HG03159 (cell line): Measurements from ENCODE around the gene COL23A1.

ENCODE experiments used
- ATAC-seq: cut with Tn5 transposase; IDR thresholded peaks from one replicate; pipeline ENCODE4 v1.9.1; 2021; ENCODE audit warnings: mild to moderate bottlenecking, moderate library complexity; ENCODE audit not compliant: unreplicated experiment

The COL23A1 gene

DNA sequence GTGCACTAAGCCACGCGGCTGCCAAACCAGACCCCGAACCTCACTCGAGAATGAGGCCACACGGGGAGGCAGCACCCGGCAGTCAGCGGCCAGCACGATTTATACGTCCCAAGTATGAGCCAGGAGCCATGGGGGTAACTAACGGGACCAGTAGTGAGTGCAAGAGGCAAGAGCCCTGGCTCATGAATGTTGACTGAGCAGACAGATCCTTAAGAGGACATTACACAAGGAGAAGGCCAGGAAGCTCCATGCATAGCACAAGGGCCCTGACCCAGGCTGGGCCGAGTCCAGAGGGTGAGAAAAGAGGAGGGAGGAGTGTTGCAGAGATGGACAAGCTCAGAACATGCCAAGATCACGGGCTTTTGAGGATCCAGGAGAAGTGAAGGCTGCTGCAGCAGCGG lies 299.0 kb downstream of the COL23A1 start:
- no peak for ATAC-seq

DNA sequence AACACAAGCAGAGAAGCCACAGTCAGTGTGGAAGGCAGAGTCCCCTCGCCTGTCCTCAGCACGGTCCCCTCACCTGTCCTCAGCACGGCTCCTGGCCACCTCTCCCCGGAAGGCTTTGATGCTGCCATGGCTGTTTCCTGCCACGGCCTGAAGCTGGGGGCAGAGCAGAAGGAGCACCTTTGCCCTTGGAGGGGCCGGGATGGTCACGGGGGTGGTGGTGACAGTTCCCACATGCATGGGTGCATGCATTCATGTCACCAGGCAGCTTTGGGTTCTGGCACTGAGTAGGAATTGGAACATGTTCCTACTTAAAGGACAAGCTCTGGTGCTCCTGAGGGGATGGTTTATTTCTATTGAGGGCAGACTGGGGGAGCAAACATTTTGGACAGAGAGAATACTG lies 299.8 kb downstream of the COL23A1 start:
- no peak for ATAC-seq

DNA sequence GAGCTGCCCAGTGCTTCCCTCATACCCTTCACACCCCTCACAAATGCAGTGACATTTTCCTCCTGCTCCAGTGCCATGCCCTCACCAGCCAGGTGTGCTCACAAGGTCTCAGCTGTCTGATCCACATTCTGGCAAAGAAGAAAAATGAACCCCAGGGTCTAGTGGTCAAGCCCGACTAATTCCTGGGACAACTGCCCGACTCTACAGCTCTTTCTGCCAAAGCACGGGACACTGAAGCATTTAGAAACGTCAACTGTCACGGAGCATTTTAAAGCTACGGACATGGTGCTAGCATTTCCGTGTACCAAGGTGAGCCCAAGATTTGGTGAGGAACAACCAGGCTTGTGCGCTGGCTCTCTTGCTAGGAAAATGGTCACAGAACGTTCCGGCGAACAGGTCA lies 300.8 kb downstream of the COL23A1 start:
- no peak for ATAC-seq

GRCh38 chr5:178288401-178289368 lies 301.5 kb downstream of the COL23A1 start:
- no peak for ATAC-seq

DNA sequence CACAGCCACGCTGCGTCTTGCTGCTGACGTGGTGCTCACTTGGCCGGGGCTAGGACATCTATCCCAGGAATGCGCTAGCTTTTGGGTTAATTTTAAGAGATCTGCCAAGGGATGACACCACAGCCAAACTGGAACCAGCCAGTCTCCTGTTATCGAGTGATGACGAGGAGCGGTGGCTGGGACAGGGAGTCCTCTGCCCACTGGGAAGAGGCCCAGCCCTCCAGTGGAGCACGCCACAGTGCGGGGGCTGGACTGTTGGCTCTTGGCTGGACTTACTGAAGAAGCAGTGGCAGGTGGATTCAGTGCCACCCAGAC lies 302.4 kb downstream of the COL23A1 start:
- no peak for ATAC-seq

DNA sequence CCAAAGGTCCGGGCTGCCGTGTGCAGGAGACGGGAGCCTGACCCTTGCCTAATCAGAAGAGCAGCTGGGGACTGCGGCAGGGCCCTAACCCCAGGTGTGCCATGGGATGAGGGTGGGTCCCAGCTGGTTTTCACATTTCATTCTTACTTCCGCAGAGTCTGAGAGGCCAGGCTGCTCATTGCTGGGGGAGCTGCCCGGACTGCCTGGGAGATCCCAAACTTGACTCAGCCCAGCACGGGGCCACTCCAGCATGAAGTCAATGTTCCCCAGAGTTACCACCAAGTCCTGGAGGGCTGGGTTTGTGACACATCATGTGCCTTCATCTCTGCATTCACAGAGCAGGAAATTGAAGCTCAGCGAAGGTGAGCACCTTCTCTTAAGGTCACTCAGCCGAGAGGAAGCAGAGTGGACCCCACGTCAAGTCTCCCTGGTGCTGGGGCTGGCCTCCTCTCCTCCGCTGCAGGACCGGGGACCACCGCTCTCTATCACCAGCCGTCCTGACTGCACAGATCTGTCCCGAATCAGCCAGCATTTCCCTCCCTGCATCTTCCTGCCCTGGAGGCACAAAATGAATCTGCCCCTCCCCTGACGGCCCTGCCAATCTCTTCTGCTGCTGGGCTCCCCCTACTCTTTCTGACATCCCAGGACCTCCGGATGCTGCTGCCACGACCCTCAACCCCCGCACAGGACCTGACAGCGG lies 303.0 kb downstream of the COL23A1 start:
- no peak for ATAC-seq

DNA sequence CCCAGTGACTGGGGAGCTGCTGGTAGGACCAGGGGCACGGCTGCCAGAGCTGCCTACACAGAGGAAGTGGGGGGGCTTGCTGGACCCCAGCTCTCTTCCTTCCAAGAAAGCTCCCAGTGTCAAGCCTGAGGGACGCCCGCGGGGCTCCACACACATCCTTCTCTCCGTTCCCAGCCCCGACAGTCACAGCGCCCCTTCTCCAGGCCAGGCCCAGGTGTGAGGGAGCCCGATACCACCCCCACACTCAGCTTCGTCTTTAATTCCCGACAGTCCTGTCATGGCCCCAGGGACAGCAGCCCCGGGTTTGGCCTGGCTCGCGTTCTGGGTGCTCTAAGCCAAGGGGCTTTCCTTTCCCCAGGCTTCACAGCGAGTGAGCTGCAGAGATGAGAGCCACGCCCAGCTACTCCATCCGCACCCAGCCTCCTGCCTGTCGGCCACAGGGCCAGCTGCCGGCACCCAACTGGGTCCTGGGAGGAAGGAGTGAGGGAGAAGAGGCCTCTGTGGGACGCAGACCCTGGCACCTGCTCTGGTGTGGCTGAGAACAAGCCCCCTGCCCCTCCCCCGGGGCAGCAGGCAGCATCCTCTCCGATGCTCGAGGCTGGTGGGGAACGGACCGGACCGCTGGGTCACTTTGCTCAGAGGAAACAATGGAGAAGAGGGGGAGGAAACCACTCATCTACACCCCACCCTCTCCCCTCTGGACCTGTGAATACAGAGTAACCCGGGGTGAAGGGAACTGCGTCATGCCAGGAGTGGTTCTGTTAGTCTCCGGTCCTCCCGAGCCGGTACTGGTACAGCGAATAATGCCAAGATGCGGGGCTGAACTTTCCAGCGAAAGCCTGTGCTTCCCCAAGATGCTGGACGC lies 303.7 kb downstream of the COL23A1 start:
- no peak for ATAC-seq

GRCh38 chr5:178285399-178286225 lies 304.6 kb downstream of the COL23A1 start:
- ATAC-seq: no peak

GRCh38 chr5:178284996-178285395 lies 305.2 kb downstream of the COL23A1 start:
- no peak for ATAC-seq

DNA sequence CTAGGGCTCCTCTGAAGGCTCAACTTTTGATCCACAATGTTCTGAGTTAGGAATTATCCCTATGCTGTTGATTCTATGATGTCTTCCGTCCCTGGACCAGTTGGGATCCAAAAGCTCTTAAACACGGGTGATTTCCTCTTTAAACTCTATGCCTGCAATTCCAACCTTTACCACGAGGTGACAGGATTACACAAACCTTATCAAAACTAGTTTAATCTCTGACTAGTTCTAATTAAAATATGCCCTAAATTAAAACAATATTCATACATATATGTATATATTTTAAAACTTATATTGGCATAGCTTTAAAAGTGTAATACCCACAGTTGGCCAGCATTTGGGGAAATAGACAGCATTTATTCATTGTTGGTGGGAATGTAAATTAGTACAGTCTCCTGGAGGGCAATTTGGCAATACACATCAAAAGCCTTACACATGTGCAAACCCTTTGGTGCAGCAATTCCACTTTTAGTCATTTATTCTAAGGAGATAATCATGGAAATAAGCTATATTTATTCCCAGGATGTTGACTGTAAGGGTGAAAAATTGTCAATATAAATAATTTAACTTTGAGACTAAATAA lies 306.0 kb downstream of the COL23A1 start:
- ATAC-seq: no peak

- ATAC-seq: no peak
These were observed 306.7 kb downstream of the COL23A1 start for GRCh38 chr5:178283520-178283919.

DNA sequence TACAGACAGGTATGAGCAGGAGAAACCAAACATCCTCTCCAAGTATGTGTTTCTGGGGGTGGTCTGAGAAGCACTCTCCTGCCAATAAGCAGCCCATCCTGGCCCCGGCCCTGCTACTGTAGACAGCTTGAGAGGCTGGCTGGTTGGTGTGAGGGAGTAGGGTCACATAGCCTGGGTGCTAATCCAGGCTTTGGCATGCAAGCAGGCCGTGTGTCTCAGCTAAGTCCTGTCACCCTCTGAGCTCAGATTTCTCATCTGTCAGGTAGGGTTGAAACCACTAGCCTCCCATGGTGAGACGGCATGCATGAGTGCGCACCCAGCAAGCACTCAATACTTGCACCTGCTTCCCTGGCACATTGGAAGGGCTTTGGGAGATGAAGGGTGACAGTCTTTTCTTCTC lies 307.8 kb downstream of the COL23A1 start:
- ATAC-seq: no peak

DNA sequence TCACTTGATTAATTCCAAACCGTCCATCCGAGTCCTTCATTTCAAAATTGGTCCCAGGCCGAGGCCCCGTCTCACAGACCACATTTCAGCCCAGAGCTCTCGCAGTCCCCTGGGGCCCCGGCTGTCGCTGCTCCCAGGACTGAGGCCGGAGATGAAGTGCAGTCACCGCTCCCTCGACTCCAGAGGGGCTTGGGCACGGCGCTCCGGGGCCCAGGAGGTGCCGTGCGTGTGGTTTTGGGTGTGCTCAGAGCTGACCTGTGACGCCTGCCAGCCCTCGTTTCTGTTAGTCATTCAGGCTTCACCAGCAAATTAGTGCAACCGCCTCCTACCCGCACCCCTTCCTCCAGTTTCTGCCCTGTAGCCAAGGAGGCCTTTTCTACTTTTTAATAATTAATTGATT lies 308.9 kb downstream of the COL23A1 start:
- ATAC-seq: no peak

DNA sequence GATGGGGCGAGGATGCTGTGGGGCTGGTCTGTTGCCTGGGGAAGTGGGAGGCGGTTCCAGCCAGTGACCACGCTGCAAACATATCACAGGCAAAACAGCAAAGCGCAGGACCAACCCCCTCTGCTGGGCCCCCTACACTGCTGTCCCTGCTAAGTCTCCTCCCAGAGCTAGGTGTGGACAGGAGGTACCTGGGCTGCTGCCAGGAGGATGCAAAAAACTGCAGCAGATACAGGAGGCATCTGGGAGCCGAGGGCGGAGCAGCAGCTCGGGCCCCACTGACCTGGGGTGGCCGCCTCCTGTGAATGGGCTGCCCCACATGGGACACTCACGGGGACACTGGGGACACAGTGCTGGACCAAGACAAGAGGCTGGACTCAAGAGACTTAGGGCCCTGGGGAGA lies 309.6 kb downstream of the COL23A1 start:
- no peak for ATAC-seq

DNA sequence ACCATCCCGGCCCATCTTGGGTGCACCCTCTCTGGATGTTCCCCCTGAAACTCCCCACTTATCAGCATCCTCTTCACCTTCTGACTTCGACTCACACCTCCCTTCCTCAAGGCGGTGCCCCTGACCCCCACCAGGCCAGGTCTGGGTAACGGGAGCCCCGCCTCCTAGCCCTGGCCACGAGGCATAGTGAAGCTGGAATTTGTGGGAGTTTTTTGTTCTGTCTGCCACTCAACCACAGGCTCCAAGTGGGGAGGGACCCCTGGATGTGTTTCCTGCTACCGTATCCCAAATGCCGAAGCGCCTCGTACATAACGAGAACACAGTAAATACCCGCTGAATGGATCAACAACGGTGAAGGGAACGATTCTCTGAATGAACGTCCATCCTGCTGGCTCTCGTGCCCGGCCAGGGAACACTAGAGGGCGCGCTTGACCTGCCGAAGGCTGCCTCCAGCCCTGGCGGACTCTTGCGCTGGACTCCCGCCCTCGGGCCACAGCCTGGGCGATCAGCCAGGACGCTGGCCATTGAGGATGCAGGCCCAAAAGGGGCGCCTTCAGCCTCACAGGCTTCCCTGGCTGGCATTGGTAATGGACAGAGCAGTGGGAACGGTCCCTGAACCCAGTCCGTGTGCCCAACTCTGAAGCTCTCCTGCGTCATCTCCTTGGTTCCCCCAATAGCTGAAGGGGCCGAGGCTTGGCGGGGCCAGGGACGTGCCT lies 310.3 kb downstream of the COL23A1 start:
- no peak for ATAC-seq

GRCh38 chr5:178279026-178279722 lies 311.0 kb downstream of the COL23A1 start:
- no peak for ATAC-seq

GRCh38 chr5:178278358-178279023 lies 311.7 kb downstream of the COL23A1 start:
- no peak for ATAC-seq

GRCh38 chr5:178277866-178278265 lies 312.3 kb downstream of the COL23A1 start:
- no peak for ATAC-seq
